Measurements from ENCODE around the gene SOD3.

DNA sequence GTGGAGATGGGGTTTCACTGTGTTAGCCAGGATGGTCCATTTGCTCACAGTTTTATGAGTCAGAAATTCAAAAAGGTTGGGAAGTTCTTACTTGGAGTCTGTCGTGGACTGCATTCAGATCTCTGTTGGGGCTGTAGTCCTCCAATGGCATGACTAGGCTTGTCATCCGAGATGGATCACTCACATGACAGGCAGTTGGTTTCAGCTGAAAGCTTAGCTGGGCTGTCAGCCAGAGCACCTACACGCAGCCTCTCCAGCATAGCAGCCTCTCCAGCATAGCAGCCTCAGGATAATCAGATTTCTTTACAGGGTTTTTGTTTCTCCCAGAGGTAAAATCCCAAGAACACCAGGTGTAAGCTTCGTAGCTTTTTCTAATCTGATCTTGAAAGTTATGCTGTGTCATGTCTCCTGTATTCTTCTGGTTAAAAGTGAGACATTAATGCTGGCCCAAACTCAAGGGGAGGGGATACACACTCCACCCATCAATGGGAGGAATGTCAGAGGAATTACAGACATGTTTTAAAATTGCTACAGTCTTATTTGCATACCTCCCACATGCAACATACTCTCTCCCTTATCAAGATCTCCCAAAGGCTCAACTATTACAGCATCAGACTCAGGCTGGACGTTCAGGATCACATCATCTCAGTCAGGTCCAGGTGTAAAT lies 31.6 kb upstream of the SOD3 start:
- TF ChIP-seq YY1 (IDR thresholded peaks at IDR 0.05) (no peak), CTCF (IDR thresholded peaks at IDR 0.05; ENCODE audit: low read depth, low read length, missing input control) (no peak), FOXA2 (IDR thresholded peaks at IDR 0.05) (no peak), MAX (IDR thresholded peaks at IDR 0.05) (no peak), TAF1 (conservative IDR thresholded peaks at IDR 0.05) (no peak), GABPA (IDR thresholded peaks at IDR 0.05 in 1 of 2, conservative IDR thresholded peaks at IDR 0.05 in 1 of 2) (no peak)
- TF ChIP-seq, protein P1, sequence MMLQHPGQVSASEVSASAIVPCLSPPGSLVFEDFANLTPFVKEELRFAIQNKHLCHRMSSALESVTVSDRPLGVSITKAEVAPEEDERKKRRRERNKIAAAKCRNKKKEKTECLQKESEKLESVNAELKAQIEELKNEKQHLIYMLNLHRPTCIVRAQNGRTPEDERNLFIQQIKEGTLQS (IDR thresholded peaks at IDR 0.05) = no peak
